HepG2 (cell line): Measurements from ENCODE around the gene ETS2. TPM values are rescaled to one million over a fixed set of nuclear protein-coding genes. Genes with fewer than 3 reads are reported as not detected.

Experiments used
- ATAC-seq: fragments of 200-7000 bp; cut with Tn5 transposase; 3 replicates; pipeline ENCODE4 v1.9.1; 2020; ENCODE audit warnings: mild to moderate bottlenecking, moderate library complexity
- BruUV-seq: library from RNA; stranded (reverse); fragments of 400-500 nt; replicated peaks from 2 replicates; lab custom pipeline; 2021; lab: Mats Ljungman, UMichigan
- CTCF ChIA-PET: fragments of 300-600 bp; formaldehyde crosslinking; extraction: SDS; loops from one replicate; lab custom pipeline; 2021; ENCODE audit warnings: low total read pairs, inconsistent platforms, low intra/inter-chr PET ratio; lab: Yijun Ruan, JAX
- POLR2A ChIA-PET: fragments of 350-600 bp; sonication (Branson Sonifier 250); formaldehyde crosslinking; loops from one replicate; lab custom pipeline; 2020; ENCODE audit warnings: antibody characterized with exemption, inconsistent platforms; lab: Yijun Ruan, JAX
- DNase-seq: peaks from one replicate; pipeline ENCODE4 v3.0.0-alpha.2; 2015; ENCODE audit warnings: low spot score
- FAIRE-seq: peaks from 3 replicates; lab custom pipeline; 2011; peaks lifted over from hg19 to GRCh38; lab: Jason Lieb, UNC
- H2AFZ ChIP-seq: one replicate; pipeline ENCODE4 v1.6.1; 2011; ENCODE audit warnings: low read length, inconsistent platforms
- H3K27ac ChIP-seq: fragments of 300-600 bp; 3 replicates; pipeline ENCODE4 v1.8.0; 2011; ENCODE audit warnings: mixed run types, mild to moderate bottlenecking, mixed read lengths, low read length, inconsistent platforms; ENCODE audit not compliant: insufficient read depth; ENCODE audit errors: extremely low read length
- H3K27me3 ChIP-seq, 2 experiments: fragments of 200-600 bp in 1 of 2; 2 replicates in 1 of 2; 3 replicates in 1 of 2; pipeline versions ENCODE4 v1.6.0 to v1.8.0; 2011; ENCODE audit warnings: low read length in 2 of 2, mild to moderate bottlenecking in 2 of 2, moderate library complexity in 2 of 2, inconsistent platforms in 1 of 2; ENCODE audit not compliant: insufficient read depth in 2 of 2, control insufficient read depth in 1 of 2
- H3K36me3 ChIP-seq, 2 experiments: fragments of 200-600 bp in 1 of 2; replicated peaks in 1 of 2; 2 replicates in 1 of 2; 3 replicates in 1 of 2; pipeline versions ENCODE4 v1.5.1 to v1.8.0; 2011; ENCODE audit warnings: low read length in 2 of 2, inconsistent platforms in 1 of 2; ENCODE audit not compliant: insufficient read depth in 2 of 2, control insufficient read depth in 1 of 2
- H3K4me1 ChIP-seq: 2 replicates; pipeline ENCODE4 v1.5.1; 2012; ENCODE audit warnings: low read length, inconsistent platforms; ENCODE audit not compliant: insufficient read depth
- H3K4me2 ChIP-seq: 2 replicates; pipeline ENCODE4 v1.6.0; 2011; ENCODE audit warnings: low read depth, low read length, inconsistent platforms
- H3K4me3 ChIP-seq, 3 experiments: fragments of 200-600 bp in 1 of 3; sonication (generic), shearing (Covaris generic) in 1 of 3; replicated peaks in 1 of 3; 2 replicates each; pipeline ENCODE4 v1.5.1; 2011 to 2016; ENCODE audit warnings: low read length in 3 of 3, inconsistent platforms in 2 of 3, low read depth in 2 of 3, mild to moderate bottlenecking in 2 of 3, control low read depth in 1 of 3, mixed read lengths in 1 of 3; ENCODE audit not compliant: insufficient read depth in 1 of 3
- H3K79me2 ChIP-seq: one replicate; pipeline ENCODE4 v1.6.1; 2011; ENCODE audit warnings: low read length, inconsistent platforms; ENCODE audit not compliant: insufficient read depth
- H3K9ac ChIP-seq: 2 replicates; pipeline ENCODE4 v1.6.0; 2011; ENCODE audit warnings: mild to moderate bottlenecking, low read depth, low read length, inconsistent platforms; ENCODE audit not compliant: insufficient read depth
- H3K9me3 ChIP-seq: 2 replicates; pipeline ENCODE4 v1.5.1; 2012; ENCODE audit warnings: mild to moderate bottlenecking, low read length
- H4K20me1 ChIP-seq: 2 replicates; pipeline ENCODE4 v1.6.0; 2011; ENCODE audit warnings: inconsistent platforms, mild to moderate bottlenecking, low read length, moderate library complexity; ENCODE audit not compliant: insufficient read depth
- ARNT2 ChIP-seq: sonication (generic); formaldehyde crosslinking; IDR thresholded peaks from 2 replicates; pipeline ENCODE4 v1.8.0; 2022; ENCODE audit warnings: mild to moderate bottlenecking, low read depth, missing genetic modification reagents, moderate library complexity
- CENPT ChIP-seq: sonication (generic); formaldehyde crosslinking; IDR thresholded peaks from 2 replicates; pipeline ENCODE4 v1.8.0; 2022; ENCODE audit warnings: low read depth, mild to moderate bottlenecking, moderate library complexity, missing genetic modification reagents
- FOSL2 ChIP-seq: sonication (generic); formaldehyde crosslinking; IDR thresholded peaks from 2 replicates; pipeline ENCODE4 v1.4.0; 2020; ENCODE audit warnings: missing genetic modification reagents
- GMEB2 ChIP-seq: IDR thresholded peaks from 2 replicates; pipeline ENCODE4 v1.6.1; 2016; ENCODE audit warnings: missing biosample characterization, missing genetic modification reagents, low read depth
- HMG20B ChIP-seq: conservative IDR thresholded peaks from 2 replicates; pipeline ENCODE4 v1.6.1; 2016; ENCODE audit warnings: missing genetic modification reagents, missing compliant biosample characterization
- IRF1 ChIP-seq: sonication (generic); formaldehyde crosslinking; IDR thresholded peaks from 2 replicates; pipeline ENCODE4 v1.4.0; 2020; ENCODE audit warnings: low read depth, mild to moderate bottlenecking, missing genetic modification reagents
- NONO ChIP-seq, 2 experiments: fragments of 450-650 bp in 1 of 2; sonication (generic) in 1 of 2; formaldehyde crosslinking in 1 of 2; IDR thresholded peaks in 1 of 2; conservative IDR thresholded peaks in 1 of 2; 2 replicates each; pipeline versions ENCODE4 v1.6.1 to v1.8.0; 2017 to 2022; ENCODE audit warnings: mild to moderate bottlenecking in 1 of 2, missing genetic modification reagents in 1 of 2, moderate library complexity in 1 of 2
- NR2F2 ChIP-seq: IDR thresholded peaks from 2 replicates; pipeline ENCODE4 v1.6.1; 2012; ENCODE audit warnings: low read depth, inconsistent platforms, borderline replicate concordance
- RARG ChIP-seq: sonication (generic); formaldehyde crosslinking; IDR thresholded peaks from 2 replicates; pipeline ENCODE4 v1.4.0; 2020; ENCODE audit warnings: low read depth, mild to moderate bottlenecking, missing genetic modification reagents
- REXO4 ChIP-seq: sonication (generic); formaldehyde crosslinking; IDR thresholded peaks from 2 replicates; pipeline ENCODE4 v1.8.0; 2022; ENCODE audit warnings: missing genetic modification reagents, mild to moderate bottlenecking, borderline replicate concordance
- SMARCC2 ChIP-seq: fragments of 450-650 bp; IDR thresholded peaks from 2 replicates; pipeline ENCODE4 v1.6.1; 2017; ENCODE audit warnings: antibody characterized with exemption, mild to moderate bottlenecking
- ZFAT ChIP-seq: sonication (generic); formaldehyde crosslinking; conservative IDR thresholded peaks from 2 replicates; pipeline ENCODE4 v1.8.1; 2023; ENCODE audit warnings: missing genetic modification reagents, inconsistent platforms
- ZNF335 ChIP-seq: sonication (generic); formaldehyde crosslinking; IDR thresholded peaks from 2 replicates; pipeline ENCODE4 v1.4.0; 2020; ENCODE audit warnings: missing genetic modification reagents
- ZNF432 ChIP-seq: sonication (generic); formaldehyde crosslinking; IDR thresholded peaks from 2 replicates; pipeline ENCODE4 v1.5.0; 2020; ENCODE audit warnings: missing genetic modification reagents, mild to moderate bottlenecking, borderline replicate concordance
- ZNF574 ChIP-seq: sonication (generic); formaldehyde crosslinking; IDR thresholded peaks from 2 replicates; pipeline ENCODE4 v1.4.0; 2020; ENCODE audit warnings: missing genetic modification reagents
- ZNF878 ChIP-seq: sonication (generic); formaldehyde crosslinking; IDR thresholded peaks from 2 replicates; pipeline ENCODE4 v1.8.1; 2023; ENCODE audit warnings: mild to moderate bottlenecking, missing genetic modification reagents, moderate library complexity
- WGBS: methylation state at CpG from one replicate; pipeline ENCODE4 v1.1.6; 2017; ENCODE audit warnings: low lambda C conversion rate; 5-methylcytosine and 5-hydroxymethylcytosine counted together
- in situ Hi-C: cut with HindIII; loops from 2 replicates; pipeline ENCODE4 v1.10.0; 2017; ENCODE audit warnings: low pct_unique_long_range_greater_than_20kb; ENCODE audit not compliant: extremely low pct_ligation_motif_present
- intact Hi-C: fragments of 100-400 bp; cut with micrococcal nuclease; formaldehyde crosslinking; loops from one replicate; pipeline ENCODE4 v1.10.0; 2022; ENCODE audit not compliant: unreplicated experiment
- polyA plus RNA-seq, 8 experiments: library from polyadenylated mRNA; depleted of rRNA in 3 of 8; stranded (reverse) in 7 of 8; unstranded in 1 of 8; fragments of >200 nt; fragmentation: Illumina TruSeq in 4 of 8; extraction: Trizol in 4 of 8; gene quantifications; 2 replicates each; pipeline versions ENCODE4 v1.2.1 to v1.2.3, GENCODE V29; 2011 to 2016; ENCODE audit warnings: low read depth in 4 of 8, missing spikeins in 1 of 8, mixed read lengths in 1 of 8; ENCODE audit not compliant: insufficient read depth in 1 of 8
- total RNA-seq, 5 experiments: library from RNA; depleted of rRNA; stranded (reverse); fragments of >200 nt; fragmentation: Illumina TruSeq; extraction: Trizol; gene quantifications; 2 replicates each; pipeline ENCODE4 v1.2.3, GENCODE V29; 2016; ENCODE audit warnings: low read depth in 1 of 5
- TF ChIP-seq, protein P1 (sequence below): sonication (generic); formaldehyde crosslinking; IDR thresholded peaks from 2 replicates; pipeline ENCODE4 v1.5.0; 2020; ENCODE audit warnings: missing genetic modification reagents, mild to moderate bottlenecking, borderline replicate concordance

ETS2 gene
- total and polyA plus RNA-seq, 2 of the 13 experiments (the other 11 are each of a cell fraction or from before 2014, with no cell fraction given): 24.6 to 64.4 TPM

GRCh38 chr21:38770660-38771059 is 35.1 kb upstream of the ETS2 start:
- intact Hi-C loops: no loop called here
- Histone ChIP-seq H4K20me1 (no peaks in the 10 kb centered on the region), H3K9ac (no peak overlapping the region), H3K36me3 (no peaks in the 10 kb centered on the region), H2AFZ (no peak overlapping the region), H3K4me3 (no peak overlapping the region), H3K4me1 (peaks cover 43% of the 10 kb centered on the region), H3K27ac (no peak overlapping the region), H3K9me3 (no peaks in the 10 kb centered on the region)
- in situ Hi-C loops: no loop called here
- no TSS peak for BruUV-seq
- FAIRE-seq: no peak
- TF ChIP-seq ZNF878 (CRISPR knock-in tag): no peak
- TF ChIP-seq, protein P1, sequence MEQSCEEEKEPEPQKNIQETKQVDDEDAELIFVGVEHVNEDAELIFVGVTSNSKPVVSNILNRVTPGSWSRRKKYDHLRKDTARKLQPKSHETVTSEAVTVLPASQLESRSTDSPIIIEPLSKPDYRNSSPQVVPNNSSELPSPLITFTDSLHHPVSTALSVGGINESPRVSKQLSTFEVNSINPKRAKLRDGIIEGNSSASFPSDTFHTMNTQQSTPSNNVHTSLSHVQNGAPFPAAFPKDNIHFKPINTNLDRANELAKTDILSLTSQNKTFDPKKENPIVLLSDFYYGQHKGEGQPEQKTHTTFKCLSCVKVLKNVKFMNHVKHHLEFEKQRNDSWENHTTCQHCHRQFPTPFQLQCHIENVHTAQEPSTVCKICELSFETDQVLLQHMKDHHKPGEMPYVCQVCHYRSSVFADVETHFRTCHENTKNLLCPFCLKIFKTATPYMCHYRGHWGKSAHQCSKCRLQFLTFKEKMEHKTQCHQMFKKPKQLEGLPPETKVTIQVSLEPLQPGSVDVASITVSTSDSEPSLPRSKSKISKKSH (CRISPR knock-in tag): no peak
- TF ChIP-seq FOSL2 (CRISPR knock-in tag): no peak
- TF ChIP-seq REXO4 (CRISPR knock-in tag): no peak
- no peak for TF ChIP-seq HMG20B (CRISPR knock-in tag)
- TF ChIP-seq ZFAT (CRISPR knock-in tag): no peak
- no peak for TF ChIP-seq ARNT2 (CRISPR knock-in tag)
- TF ChIP-seq ZNF335 (CRISPR knock-in tag): no peak
- TF ChIP-seq SMARCC2: no peak
- TF ChIP-seq ZNF432 (CRISPR knock-in tag): no peak
- no peak for TF ChIP-seq NR2F2
- TF ChIP-seq ZNF574 (CRISPR knock-in tag): no peak
- TF ChIP-seq NONO (IDR thresholded peaks at IDR 0.05): no peak
- no peak for TF ChIP-seq NONO (CRISPR knock-in tag; conservative IDR thresholded peaks at IDR 0.05)
- TF ChIP-seq IRF1: no peak
- TF ChIP-seq RARG (CRISPR knock-in tag): no peak
- no peak for TF ChIP-seq CENPT
- TF ChIP-seq GMEB2 (CRISPR knock-in tag): no peak
- TF ChIP-seq, all 625 proteins: peak for 0
- POLR2A ChIA-PET: interaction anchor here (0.8 to 1.0 kb wide), 2 partner anchors 15 to 16 kb away, joined by 3 read pairs; no protein-coding TSS in a partner anchor
- Histone ChIP-seq H3K27me3 (peaks cover 2 to 36% of the 10 kb centered on the region in 2 experiments; a peak in 4 of 5 replicates), H3K79me2 (no peaks in the 10 kb centered on the region), H3K4me2 (no peak overlapping the region)
- WGBS: 20% methylated on average over 4 of the region's 4 CpGs
- ATAC-seq (no peak), DNase-seq (no peak)
- CTCF ChIA-PET: no interaction called here
